Hepatocyte (in vitro differentiated cells): ENCODE data around the gene LYZL1.

Source experiments
- EZH2 ChIP-seq: fragments of 200-600 bp; sonication (generic); IDR thresholded peaks from 2 replicates; pipeline ENCODE4 v1.6.1; 2016; ENCODE audit warnings: antibody characterized with exemption, mild to moderate bottlenecking, borderline replicate concordance
- TF ChIP-seq, protein P1 (sequence below): fragments of 200-600 bp; sonication (generic); IDR thresholded peaks from 2 replicates; pipeline ENCODE4 v1.5.1; 2016; ENCODE audit warnings: antibody characterized with exemption, mild to moderate bottlenecking; ENCODE audit not compliant: poor library complexity

DNA sequence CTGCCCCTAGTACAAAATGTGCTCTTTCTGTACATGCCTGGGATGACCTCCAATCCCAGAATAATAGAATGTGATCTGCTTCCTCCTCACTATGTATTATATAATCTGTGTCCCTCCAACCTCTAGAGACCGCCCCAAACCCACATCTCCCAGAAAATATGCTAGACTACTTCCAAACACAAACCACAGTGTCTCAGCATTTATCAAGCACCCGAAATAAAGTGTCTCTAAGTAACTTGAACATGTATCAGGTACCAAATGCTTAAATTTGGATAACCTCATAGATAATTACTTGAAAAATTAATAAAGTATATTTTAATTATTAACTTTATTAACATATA, 16.1 kb downstream of the LYZL1 start:
- no peak for TF ChIP-seq EZH2
- TF ChIP-seq, protein P1, sequence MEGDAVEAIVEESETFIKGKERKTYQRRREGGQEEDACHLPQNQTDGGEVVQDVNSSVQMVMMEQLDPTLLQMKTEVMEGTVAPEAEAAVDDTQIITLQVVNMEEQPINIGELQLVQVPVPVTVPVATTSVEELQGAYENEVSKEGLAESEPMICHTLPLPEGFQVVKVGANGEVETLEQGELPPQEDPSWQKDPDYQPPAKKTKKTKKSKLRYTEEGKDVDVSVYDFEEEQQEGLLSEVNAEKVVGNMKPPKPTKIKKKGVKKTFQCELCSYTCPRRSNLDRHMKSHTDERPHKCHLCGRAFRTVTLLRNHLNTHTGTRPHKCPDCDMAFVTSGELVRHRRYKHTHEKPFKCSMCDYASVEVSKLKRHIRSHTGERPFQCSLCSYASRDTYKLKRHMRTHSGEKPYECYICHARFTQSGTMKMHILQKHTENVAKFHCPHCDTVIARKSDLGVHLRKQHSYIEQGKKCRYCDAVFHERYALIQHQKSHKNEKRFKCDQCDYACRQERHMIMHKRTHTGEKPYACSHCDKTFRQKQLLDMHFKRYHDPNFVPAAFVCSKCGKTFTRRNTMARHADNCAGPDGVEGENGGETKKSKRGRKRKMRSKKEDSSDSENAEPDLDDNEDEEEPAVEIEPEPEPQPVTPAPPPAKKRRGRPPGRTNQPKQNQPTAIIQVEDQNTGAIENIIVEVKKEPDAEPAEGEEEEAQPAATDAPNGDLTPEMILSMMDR, result no peak
